HCT116 (cell line): Measurements from ENCODE around the gene PLA2G2C.

Source experiments
- MAX ChIP-seq: IDR thresholded peaks from 2 replicates; pipeline ENCODE4 v1.6.1; 2012
- TF ChIP-seq, protein P1 (sequence below), 3 experiments: fragments of 200-600 bp in 1 of 3; sonication (generic) in 1 of 3; IDR thresholded peaks in 2 of 3; conservative IDR thresholded peaks in 1 of 3; 2 replicates each; pipeline ENCODE4 v1.5.1; 2012 to 2017; ENCODE audit warnings: low read depth in 2 of 3, low read length in 2 of 3, antibody characterized with exemption in 1 of 3, borderline replicate concordance in 1 of 3, control low read depth in 1 of 3, mild to moderate bottlenecking in 1 of 3, mixed read lengths in 1 of 3, mixed run types in 1 of 3, moderate library complexity in 1 of 3; ENCODE audit not compliant: insufficient read depth in 1 of 3

GRCh38 chr1:20233394-20233793 is 47.1 kb upstream of the PLA2G2C start:
- no peak for TF ChIP-seq MAX
- TF ChIP-seq, protein P1, sequence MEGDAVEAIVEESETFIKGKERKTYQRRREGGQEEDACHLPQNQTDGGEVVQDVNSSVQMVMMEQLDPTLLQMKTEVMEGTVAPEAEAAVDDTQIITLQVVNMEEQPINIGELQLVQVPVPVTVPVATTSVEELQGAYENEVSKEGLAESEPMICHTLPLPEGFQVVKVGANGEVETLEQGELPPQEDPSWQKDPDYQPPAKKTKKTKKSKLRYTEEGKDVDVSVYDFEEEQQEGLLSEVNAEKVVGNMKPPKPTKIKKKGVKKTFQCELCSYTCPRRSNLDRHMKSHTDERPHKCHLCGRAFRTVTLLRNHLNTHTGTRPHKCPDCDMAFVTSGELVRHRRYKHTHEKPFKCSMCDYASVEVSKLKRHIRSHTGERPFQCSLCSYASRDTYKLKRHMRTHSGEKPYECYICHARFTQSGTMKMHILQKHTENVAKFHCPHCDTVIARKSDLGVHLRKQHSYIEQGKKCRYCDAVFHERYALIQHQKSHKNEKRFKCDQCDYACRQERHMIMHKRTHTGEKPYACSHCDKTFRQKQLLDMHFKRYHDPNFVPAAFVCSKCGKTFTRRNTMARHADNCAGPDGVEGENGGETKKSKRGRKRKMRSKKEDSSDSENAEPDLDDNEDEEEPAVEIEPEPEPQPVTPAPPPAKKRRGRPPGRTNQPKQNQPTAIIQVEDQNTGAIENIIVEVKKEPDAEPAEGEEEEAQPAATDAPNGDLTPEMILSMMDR (IDR thresholded peaks at IDR 0.05 in 2 of 3, conservative IDR thresholded peaks at IDR 0.05 in 1 of 3; ENCODE audit: borderline replicate concordance in 1 of 3, insufficient read depth in 1 of 3, low read depth in 2 of 3, low read length in 2 of 3), result peak; percentile 31 to 66 (median 45); a peak in 5 of 6 replicates
